ENCODE results near the gene ARPC1A. TPM values are rescaled to one million over a fixed set of nuclear protein-coding genes. Genes with fewer than 3 reads are reported as not detected.
A peak's percentile ranks its signal among the peaks of the same experiment; 100 is the strongest.
"Not testable (repeated sequence)": the region's sequence is repeated elsewhere in the genome, so short reads cannot be mapped to it uniquely, and the experiment has no call there.

The ARPC1A gene
- total and polyA plus RNA-seq, 7 donors, result 94.6 to 396 (median 131) TPM

DNA sequence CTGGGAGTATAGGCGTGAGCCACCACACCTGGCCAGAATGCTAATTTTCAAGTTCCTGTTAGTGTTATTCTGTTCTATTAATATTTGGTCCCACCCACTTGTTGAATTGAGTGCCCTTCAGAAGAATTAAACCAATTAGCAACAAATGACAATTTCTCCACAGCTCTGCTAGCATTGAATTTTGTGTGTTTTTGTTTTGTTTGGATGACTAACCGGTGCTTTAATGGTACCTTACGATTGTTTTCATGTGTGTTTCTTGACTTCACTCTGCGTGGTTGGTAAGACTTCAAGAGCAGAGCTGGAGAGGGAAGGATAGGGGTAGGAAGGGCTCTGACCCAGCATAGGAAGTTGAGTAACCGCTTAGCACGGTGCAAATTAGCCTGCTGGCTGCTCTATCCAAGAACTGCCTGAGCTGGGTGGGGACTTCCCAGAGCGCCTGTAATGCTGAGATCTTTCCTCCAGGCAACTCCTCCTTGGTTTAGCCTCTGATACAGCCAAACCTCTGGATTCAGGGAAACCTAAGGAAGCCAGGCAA, 53.4 kb downstream of the ARPC1A start:
- TF ChIP-seq CTCF (IDR thresholded peaks at IDR 0.05), result no peak
- TF ChIP-seq POLR2AphosphoS5 (IDR thresholded peaks at IDR 0.05), result peak in 3 of 4 donors; percentile 19 to 57 (median 35)
- H3K9me3 ChIP-seq, result no peaks in the 10 kb centered on the region
- no peaks in the 10 kb centered on the region for H3K36me3 ChIP-seq
- peak overlapping the region in 2 of 4 donors; percentile 9 to 21 for H3K4me3 ChIP-seq
- DNase-seq, result peak; percentile 90
- WGBS, 2 donors, result 28 to 56% methylated on average over 7 of the region's 7 CpGs
- intact Hi-C loops (cut with DNase I), result no loop called here
- H3K27me3 ChIP-seq, result no peaks in the 10 kb centered on the region
- peak overlapping the region; percentile 78 to 85 (median 84) for H3K27ac ChIP-seq
- H3K4me1 ChIP-seq, result peaks cover 0 to 49% (median 42%) of the 10 kb centered on the region in 4 donors

DNA sequence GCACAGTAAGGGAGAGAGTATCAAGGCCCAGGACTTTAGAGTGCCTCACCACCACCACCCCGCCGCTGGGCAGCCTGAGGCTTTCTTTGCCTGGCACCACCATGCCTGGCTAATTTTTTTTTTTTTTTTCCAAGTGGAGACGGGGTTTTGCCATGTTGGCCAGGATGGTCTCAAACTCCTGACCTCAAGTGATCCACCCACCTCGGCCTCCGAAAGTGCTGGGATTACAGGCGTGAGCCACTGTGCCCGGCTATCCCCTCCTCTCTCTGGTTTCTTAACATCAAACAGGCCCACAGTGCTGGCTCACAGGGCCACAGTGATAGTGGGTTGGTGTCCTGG, 54.0 kb downstream of the ARPC1A start:
- H3K27me3 ChIP-seq; intact Hi-C loops (cut with DNase I); DNase-seq; H3K36me3 ChIP-seq; H3K9me3 ChIP-seq: not testable (repeated sequence)
- WGBS, 2 donors, result 57 to 82% methylated on average over 7 of the region's 7 CpGs
- peak overlapping the region; percentile 78 to 85 (median 84) for H3K27ac ChIP-seq
- H3K4me1 ChIP-seq, result peaks cover 0 to 44% (median 39%) of the 10 kb centered on the region in 4 donors
- H3K4me3 ChIP-seq, result peak overlapping the region in 2 of 4 donors; percentile 9 to 21

- TF ChIP-seq EP300 (IDR thresholded peaks at IDR 0.05) (no peak), POLR2AphosphoS5 (IDR thresholded peaks at IDR 0.05) (peak in 1 of 4 donors; percentile 6), POLR2A (IDR thresholded peaks at IDR 0.05) (no peak)
- Histone ChIP-seq H3K4me3 (peak overlapping the region in 2 of 4 donors; percentile 9 to 21), H3K4me1 (peaks cover 0 to 43% (median 38%) of the 10 kb centered on the region in 4 donors), H3K9me3 (no peaks in the 10 kb centered on the region), H3K27me3 (no peaks in the 10 kb centered on the region), H3K36me3 (no peaks in the 10 kb centered on the region), H3K27ac (peak overlapping the region; percentile 78 to 85 (median 84))
- no peak for DNase-seq
- intact Hi-C loops (cut with DNase I), result no loop called here
- 38 to 74% methylated on average over 12 of the region's 12 CpGs for WGBS, 2 donors
Measured at GRCh38 chr7:99380032-99380822, 54.5 kb downstream of the ARPC1A start.

DNA sequence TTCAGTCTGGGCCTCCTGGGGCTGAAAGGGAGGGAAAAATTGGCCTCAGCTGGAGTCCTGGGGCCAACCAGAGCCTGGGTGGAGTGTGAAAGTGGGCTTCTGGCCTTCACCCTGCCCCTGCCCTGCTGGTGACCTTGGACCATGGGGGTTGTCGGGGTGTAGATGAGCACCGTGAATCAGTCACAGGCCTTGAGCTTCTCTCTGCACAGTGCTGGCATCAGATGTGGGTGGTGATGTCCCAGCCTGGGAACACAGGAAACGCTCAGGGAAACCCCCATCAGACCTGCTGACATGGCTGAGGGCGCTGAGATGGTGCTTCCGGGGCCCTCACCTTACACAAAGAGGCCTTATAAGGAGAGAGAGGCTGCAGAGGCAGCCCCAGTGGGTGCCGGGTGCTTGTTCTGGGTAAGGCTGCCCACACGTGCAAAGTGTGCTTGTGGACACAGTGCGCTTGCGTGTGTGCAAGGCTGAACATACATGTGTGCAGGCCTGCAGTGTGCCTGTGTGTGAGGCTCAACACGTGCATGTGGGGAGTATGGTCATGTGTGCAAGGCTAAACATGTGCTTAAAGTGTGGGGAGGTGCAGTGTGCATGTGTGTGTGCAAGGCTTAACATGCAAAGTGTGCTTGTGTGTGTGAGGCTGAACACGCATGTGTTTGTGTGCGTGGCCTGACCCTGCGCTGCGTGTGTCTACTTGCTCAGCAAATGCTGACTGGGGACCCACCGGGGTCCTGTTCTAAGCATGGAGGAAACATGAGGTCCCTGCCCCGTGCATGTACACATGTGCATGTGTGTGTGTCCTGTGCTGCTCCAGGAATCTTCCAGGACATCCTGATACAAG, 55.3 kb downstream of the ARPC1A start:
- TF ChIP-seq POLR2AphosphoS5 (IDR thresholded peaks at IDR 0.05) (no peak), POLR2A (IDR thresholded peaks at IDR 0.05) (no peak), CTCF (IDR thresholded peaks at IDR 0.05) (no peak), EP300 (IDR thresholded peaks at IDR 0.05) (no peak)
- intact Hi-C loops (cut with DNase I), result no loop called here
- 60 to 78% methylated on average over 16 of the region's 16 CpGs for WGBS, 2 donors
- H3K36me3 ChIP-seq, result peaks cover 0 to 2% (median 0%) of the 10 kb centered on the region in 4 donors
- DNase-seq, result no peak
- no peaks in the 10 kb centered on the region for H3K9me3 ChIP-seq
- peaks cover 0 to 35% (median 31%) of the 10 kb centered on the region in 4 donors for H3K4me1 ChIP-seq
- no peaks in the 10 kb centered on the region for H3K27me3 ChIP-seq
- H3K4me3 ChIP-seq, result no peak overlapping the region
- peak overlapping the region; percentile 78 to 85 (median 84) for H3K27ac ChIP-seq

- Histone ChIP-seq H3K9me3 (no peaks in the 10 kb centered on the region), H3K4me3 (no peak overlapping the region), H3K36me3 (peaks cover 0 to 6% (median 3%) of the 10 kb centered on the region in 4 donors), H3K4me1 (peaks cover 0 to 32% (median 27%) of the 10 kb centered on the region in 4 donors), H3K27ac (peak overlapping the region in 1 of 4 donors; percentile 12), H3K27me3 (no peaks in the 10 kb centered on the region)
- no peak for TF ChIP-seq POLR2AphosphoS5 (IDR thresholded peaks at IDR 0.05)
- no peak for TF ChIP-seq EP300 (IDR thresholded peaks at IDR 0.05)
- no peak for TF ChIP-seq POLR2A (IDR thresholded peaks at IDR 0.05)
- no peak for TF ChIP-seq CTCF (IDR thresholded peaks at IDR 0.05)
- DNase-seq, result no peak
- intact Hi-C loops (cut with DNase I), result no loop called here
- WGBS, 2 donors, result 82 to 84% methylated on average over 7 of the region's 7 CpGs
Measured at GRCh38 chr7:99381664-99382075, 56.0 kb downstream of the ARPC1A start.
